CD4-positive, alpha-beta T cell (primary cell): ENCODE results near the gene CRTAC1. TPM values are rescaled to one million over a fixed set of nuclear protein-coding genes. Genes with fewer than 3 reads are reported as not detected.

Experiments used
- ATAC-seq: fragments of 200-7000 bp; cut with Tn5 transposase; one replicate; pipeline ENCODE4 v1.10.0; 2022; ENCODE audit warnings: mild to moderate bottlenecking; ENCODE audit not compliant: poor library complexity
- CTCF ChIA-PET: fragments of 350-600 bp; sonication (Branson Sonifier 250); formaldehyde crosslinking; loops from one replicate; lab custom pipeline; 2021; ENCODE audit warnings: antibody characterized with exemption, inconsistent platforms; lab: Charles Lee
- POLR2A ChIA-PET: fragments of 350-600 bp; sonication (Branson Sonifier 250); formaldehyde crosslinking; loops from one replicate; lab custom pipeline; 2021; ENCODE audit warnings: antibody characterized with exemption, inconsistent platforms; lab: Charles Lee
- DNase-seq, 14 experiments: peaks; one replicate each; pipeline ENCODE4 v3.0.0-alpha.2; 2013 to 2020; ENCODE audit warnings: mixed read lengths in 2 of 14
- H3K27ac ChIP-seq, 2 donors: one replicate each; pipeline versions ENCODE4 v1.5.1 to v1.7.0; 2013; ENCODE audit warnings: low read length in 2 of 2, low read depth in 1 of 2, mild to moderate bottlenecking in 1 of 2
- H3K27me3 ChIP-seq, 2 experiments: 1 replicate in 1 of 2; 2 replicates in 1 of 2; pipeline versions ENCODE4 v1.6.1 to v1.7.0; 2013; ENCODE audit warnings: low read length in 2 of 2, control low read depth in 1 of 2, mild to moderate bottlenecking in 1 of 2, moderate library complexity in 1 of 2; ENCODE audit not compliant: insufficient read depth in 2 of 2, control insufficient read depth in 1 of 2
- H3K36me3 ChIP-seq: one replicate; pipeline ENCODE4 v1.6.1; 2013; ENCODE audit warnings: low read length, control low read depth; ENCODE audit not compliant: insufficient read depth
- H3K4me1 ChIP-seq: one replicate; pipeline ENCODE4 v1.6.1; 2013; ENCODE audit warnings: low read length, control low read depth; ENCODE audit not compliant: insufficient read depth
- H3K4me3 ChIP-seq: one replicate; pipeline ENCODE4 v1.5.1; 2013; ENCODE audit warnings: mild to moderate bottlenecking, low read length, moderate library complexity
- H3K9me3 ChIP-seq, 2 experiments: 1 replicate in 1 of 2; 2 replicates in 1 of 2; pipeline versions ENCODE4 v1.6.1 to v1.7.0; 2013; ENCODE audit warnings: low read length in 2 of 2, mild to moderate bottlenecking in 2 of 2, control low read depth in 1 of 2, moderate library complexity in 1 of 2; ENCODE audit not compliant: control insufficient read depth in 1 of 2, insufficient read depth in 1 of 2
- H3K27ac Mint-ChIP-seq: one replicate; pipeline ENCODE4 v1.8.0; 2020; ENCODE audit warnings: mixed read lengths
- H3K27me3 Mint-ChIP-seq: one replicate; pipeline ENCODE4 v1.8.0; 2021; ENCODE audit warnings: mixed read lengths
- H3K36me3 Mint-ChIP-seq: one replicate; pipeline ENCODE4 v1.8.0; 2021; ENCODE audit warnings: low read depth, mixed read lengths
- H3K4me1 Mint-ChIP-seq: one replicate; pipeline ENCODE4 v1.8.0; 2021; ENCODE audit warnings: low read depth, mixed read lengths
- H3K4me3 Mint-ChIP-seq: one replicate; pipeline ENCODE4 v1.8.0; 2020; ENCODE audit warnings: mild to moderate bottlenecking, mixed read lengths
- H3K9me3 Mint-ChIP-seq: one replicate; pipeline ENCODE4 v1.8.0; 2020; ENCODE audit warnings: mixed read lengths
- CTCF ChIP-seq: fragments of 200-600 bp; IDR thresholded peaks from one replicate; pipeline ENCODE4 v1.8.0; 2022; ENCODE audit warnings: antibody characterized with exemption, mild to moderate bottlenecking
- intact Hi-C, 2 experiments: fragments of 100-400 bp; cut with DNase I in 1 of 2; cut with micrococcal nuclease in 1 of 2; formaldehyde crosslinking; loops; one replicate each; pipeline versions ENCODE4 v1.15.1 to v1.9.0; 2023 to 2025; cut with DNase I, micrococcal nuclease
- total RNA-seq, 174 experiments: library from RNA in 2 of 174; stranded (reverse) in 2 of 174; gene quantifications; one replicate each; pipeline ENCODE4 v1.2.3 and lab custom pipeline; 2021 to 2026

CRTAC1 gene
- total RNA-seq, 2 experiments from 2014 or later, result not detected

GRCh38 chr10:98038288-98038687 is 7.9 kb upstream of the CRTAC1 start:
- H3K4me3 Mint-ChIP-seq, result no peak overlapping the region
- ATAC-seq (no peak), DNase-seq (no peak)
- intact Hi-C loops, result no loop called here
- H3K27ac Mint-ChIP-seq, result no peak overlapping the region
- H3K9me3 Mint-ChIP-seq, result no peaks in the 10 kb centered on the region
- no peaks in the 10 kb centered on the region for H3K36me3 Mint-ChIP-seq
- H3K4me1 ChIP-seq, result no peaks in the 10 kb centered on the region
- H3K4me1 Mint-ChIP-seq, result no peaks in the 10 kb centered on the region
- H3K27ac ChIP-seq, result no peak overlapping the region
- no peaks in the 10 kb centered on the region for H3K36me3 ChIP-seq
- POLR2A ChIA-PET, result no interaction called here
- TF ChIP-seq CTCF, result no peak
- H3K4me3 ChIP-seq, result no peak overlapping the region
- peaks cover 52 to 89% of the 10 kb centered on the region in 2 experiments for H3K27me3 ChIP-seq
- H3K9me3 ChIP-seq, result peaks cover 0 to 5% of the 10 kb centered on the region in 2 experiments
- H3K27me3 Mint-ChIP-seq, result peaks cover 93% of the 10 kb centered on the region
- CTCF ChIA-PET, result no interaction called here

GRCh38 chr10:98035599-98035998 is 5.2 kb upstream of the CRTAC1 start:
- Mint-ChIP-seq H3K36me3 (no peaks in the 10 kb centered on the region), H3K9me3 (no peaks in the 10 kb centered on the region), H3K4me3 (no peak overlapping the region), H3K27ac (no peak overlapping the region), H3K4me1 (no peaks in the 10 kb centered on the region), H3K27me3 (peaks cover 91% of the 10 kb centered on the region)
- ChIA-PET CTCF (interaction anchor here (1.2 kb wide), 1 partner anchor 10 kb away, joined by 4 read pairs; no protein-coding TSS in a partner anchor), POLR2A (no interaction called here)
- Histone ChIP-seq H3K4me3 (no peak overlapping the region), H3K27ac (no peak overlapping the region), H3K27me3 (peaks cover 61 to 88% of the 10 kb centered on the region in 2 experiments), H3K36me3 (no peaks in the 10 kb centered on the region), H3K4me1 (no peaks in the 10 kb centered on the region), H3K9me3 (peaks cover 0 to 5% of the 10 kb centered on the region in 2 experiments)
- ATAC-seq (no peak), DNase-seq (no peak)
- intact Hi-C loops, result no loop called here
- no peak for TF ChIP-seq CTCF

GRCh38 chr10:98033515-98033914 is 3.1 kb upstream of the CRTAC1 start:
- Histone ChIP-seq H3K36me3 (no peaks in the 10 kb centered on the region), H3K27ac (no peak overlapping the region), H3K27me3 (peaks cover 66 to 86% of the 10 kb centered on the region in 2 experiments), H3K4me3 (no peak overlapping the region), H3K9me3 (peaks cover 0 to 4% of the 10 kb centered on the region in 2 experiments), H3K4me1 (peaks cover 8% of the 10 kb centered on the region)
- Mint-ChIP-seq H3K4me1 (peaks cover 7% of the 10 kb centered on the region), H3K4me3 (no peak overlapping the region), H3K27ac (no peak overlapping the region), H3K27me3 (peaks cover 83% of the 10 kb centered on the region), H3K9me3 (no peaks in the 10 kb centered on the region), H3K36me3 (no peaks in the 10 kb centered on the region)
- POLR2A ChIA-PET, result no interaction called here
- intact Hi-C loops, result no loop called here
- CTCF ChIA-PET, result interaction anchor here (1.2 kb wide), 1 partner anchor 12 kb away, joined by 4 read pairs; no protein-coding TSS in a partner anchor
- TF ChIP-seq CTCF, result no peak
- ATAC-seq (no peak), DNase-seq (no peak)
